Small intestine (tissue), 7 donors: ENCODE measurements around the gene DGKH. TPM values are rescaled to one million over a fixed set of nuclear protein-coding genes. Genes with fewer than 3 reads are reported as not detected.
"Not testable (repeated sequence)": the region's sequence is repeated elsewhere in the genome, so short reads cannot be mapped to it uniquely, and the experiment has no call there.

ENCODE experiments used
- DNase-seq, 2 donors: peaks; one replicate each; pipeline versions ENCODE4 v3.0.0 to v3.0.0-alpha.2; 2013
- FAIRE-seq: peaks from 2 replicates; lab custom pipeline; 2012; peaks lifted over from hg19 to GRCh38; lab: Jason Lieb, UNC
- H3K27ac ChIP-seq, 3 donors: one replicate each; pipeline ENCODE4 v1.5.1; 2013; ENCODE audit warnings: low read length in 2 of 3, mild to moderate bottlenecking in 2 of 3, control low read depth in 1 of 3, inconsistent platforms in 1 of 3, low read depth in 1 of 3, moderate library complexity in 1 of 3
- H3K27me3 ChIP-seq, 3 donors: one replicate each; pipeline ENCODE4 v1.6.1; 2013; ENCODE audit warnings: low read length in 3 of 3, inconsistent platforms in 1 of 3; ENCODE audit not compliant: control insufficient read depth in 3 of 3, insufficient read depth in 3 of 3
- H3K36me3 ChIP-seq, 3 donors: one replicate each; pipeline ENCODE4 v1.6.1; 2013; ENCODE audit warnings: low read length in 3 of 3, inconsistent platforms in 1 of 3, low read depth in 1 of 3, mild to moderate bottlenecking in 1 of 3, moderate library complexity in 1 of 3; ENCODE audit not compliant: control insufficient read depth in 3 of 3, insufficient read depth in 2 of 3
- H3K4me1 ChIP-seq, 3 donors: one replicate each; pipeline ENCODE4 v1.6.1; 2013; ENCODE audit warnings: low read length in 2 of 3, inconsistent platforms in 1 of 3, low read depth in 1 of 3, mild to moderate bottlenecking in 1 of 3, moderate library complexity in 1 of 3; ENCODE audit not compliant: control insufficient read depth in 3 of 3, insufficient read depth in 2 of 3
- H3K4me3 ChIP-seq, 3 donors: one replicate each; pipeline ENCODE4 v1.5.1; 2013; ENCODE audit warnings: low read length in 3 of 3, control low read depth in 1 of 3, inconsistent platforms in 1 of 3, low read depth in 1 of 3, mild to moderate bottlenecking in 1 of 3, moderate library complexity in 1 of 3
- H3K9me3 ChIP-seq, 2 donors: one replicate each; pipeline ENCODE4 v1.6.1; 2013; ENCODE audit warnings: low read depth in 1 of 2, low read length in 1 of 2; ENCODE audit not compliant: control insufficient read depth in 2 of 2, insufficient read depth in 1 of 2
- whole genome bisulfite sequencing, 3 donors: extraction: QIAGEN DNeasy Blood & Tissue Kit; methylation state at CpG; one replicate each; pipeline ENCODE4 v1.1.7; 2013; 5-methylcytosine and 5-hydroxymethylcytosine counted together
- polyA plus RNA-seq, 4 donors: library from polyadenylated mRNA; stranded (reverse) in 3 of 4; unstranded in 1 of 4; fragments of 200-250 nt in 3 of 4; fragments of 120-200 nt in 1 of 4; gene quantifications; one replicate each; pipeline versions ENCODE4 v1.2.1 to v1.2.3, GENCODE V29; 2013
- donor health status: healthy with polysubstance abuse.
- donor health status: control.
- donor health status: control.
- donor health status: Bipolar disorder and iron deficiency.
- donor health status: healthy.

Gene DGKH
- polyA plus RNA-seq, 4 donors: 0.45 to 4.5 (median 2.0) TPM

DNA sequence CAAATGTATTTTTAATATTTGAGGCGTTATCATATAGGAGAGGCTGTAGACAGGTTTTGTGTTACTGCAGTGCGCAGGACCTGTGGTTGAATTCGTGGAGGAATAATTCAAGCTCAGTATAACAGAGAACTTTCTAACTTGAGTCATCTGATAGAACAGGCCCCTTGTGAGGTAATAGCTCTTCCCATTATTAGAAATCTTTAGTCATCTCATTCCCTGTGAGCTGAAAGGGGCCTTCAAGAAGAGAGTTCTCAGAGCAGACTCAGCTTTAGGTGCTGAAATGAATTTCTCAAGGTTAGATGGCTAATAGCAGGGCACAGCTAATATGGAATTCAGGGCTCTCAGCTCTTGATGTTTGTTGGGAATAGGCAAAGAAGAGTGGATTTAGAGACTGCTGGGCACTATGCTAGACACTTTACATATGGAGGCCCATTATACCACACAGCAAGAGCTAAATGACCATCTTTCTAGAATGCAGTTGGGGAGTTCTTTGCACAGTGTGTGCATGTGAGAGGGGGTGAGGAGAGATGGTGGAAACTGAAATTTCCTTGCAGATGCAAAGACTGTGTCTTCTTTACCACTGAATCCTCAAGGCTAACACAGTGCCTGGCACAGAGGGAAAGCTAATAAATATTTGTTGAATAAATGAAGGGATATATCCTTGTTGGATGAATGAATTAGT is 89.5 kb downstream of the DGKH start:
- 88 to 96% (median 88%) methylated on average over 3 of the region's 3 CpGs for WGBS, 3 donors
- no peak for FAIRE-seq
- H3K27ac ChIP-seq: no peak overlapping the region
- H3K36me3 ChIP-seq: no peaks in the 10 kb centered on the region
- no peaks in the 10 kb centered on the region for H3K27me3 ChIP-seq
- H3K4me3 ChIP-seq: no peak overlapping the region
- no peaks in the 10 kb centered on the region for H3K4me1 ChIP-seq
- DNase-seq: no peak
- no peaks in the 10 kb centered on the region for H3K9me3 ChIP-seq

- 73 to 89% (median 86%) methylated on average over 2 of the region's 2 CpGs for WGBS, 3 donors
- Histone ChIP-seq H3K4me3 (no peak overlapping the region), H3K9me3 (no peaks in the 10 kb centered on the region), H3K27ac (no peak overlapping the region), H3K4me1 (no peaks in the 10 kb centered on the region), H3K36me3 (no peaks in the 10 kb centered on the region), H3K27me3 (no peaks in the 10 kb centered on the region)
- no peak for DNase-seq
- FAIRE-seq: no peak
These were observed 92.0 kb downstream of the DGKH start for GRCh38 chr13:42140494-42140893.

- not testable (repeated sequence) for H3K4me1 ChIP-seq, DNase-seq, H3K9me3 ChIP-seq, H3K27ac ChIP-seq, H3K36me3 ChIP-seq, FAIRE-seq, H3K4me3 ChIP-seq, H3K27me3 ChIP-seq
- WGBS, 3 donors: 92 to 98% (median 96%) methylated on average over 2 of the region's 2 CpGs
These were observed 92.6 kb downstream of the DGKH start for GRCh38 chr13:42141052-42141451.

GRCh38 chr13:42146359-42146758 is 97.9 kb downstream of the DGKH start:
- no peak overlapping the region for H3K27ac ChIP-seq
- no peaks in the 10 kb centered on the region for H3K27me3 ChIP-seq
- 89 to 91% (median 89%) methylated on average over 2 of the region's 2 CpGs for WGBS, 3 donors
- no peaks in the 10 kb centered on the region for H3K36me3 ChIP-seq
- FAIRE-seq: no peak
- no peaks in the 10 kb centered on the region for H3K9me3 ChIP-seq
- no peak overlapping the region for H3K4me3 ChIP-seq
- H3K4me1 ChIP-seq: no peaks in the 10 kb centered on the region
- DNase-seq: no peak

DNA sequence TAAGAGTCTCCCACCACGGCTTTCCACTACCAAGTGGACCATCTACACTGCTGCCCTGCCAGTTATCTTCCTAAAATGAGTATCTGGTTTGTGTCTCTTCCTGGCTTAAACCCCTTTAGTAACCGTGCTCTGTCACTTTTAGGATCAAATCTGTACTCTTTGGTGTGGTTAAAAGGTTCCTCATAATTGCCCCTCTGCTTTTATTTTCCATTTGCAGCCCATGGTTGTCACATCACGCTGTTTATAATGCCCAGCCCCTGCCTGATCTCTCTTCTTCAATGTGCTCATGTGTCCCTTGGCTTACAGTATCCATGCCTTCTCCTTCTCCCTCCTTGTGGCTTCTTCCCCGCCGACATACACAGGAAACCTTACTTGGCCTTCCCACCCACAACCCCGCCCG is 100.1 kb downstream of the DGKH start:
- Histone ChIP-seq H3K9me3 (no peaks in the 10 kb centered on the region), H3K27ac (no peak overlapping the region), H3K4me1 (no peaks in the 10 kb centered on the region), H3K36me3 (no peaks in the 10 kb centered on the region), H3K27me3 (no peaks in the 10 kb centered on the region), H3K4me3 (no peak overlapping the region)
- no peak for DNase-seq
- FAIRE-seq: no peak
- 76 to 89% (median 82%) methylated on average over 7 of the region's 7 CpGs for WGBS, 3 donors

DNA sequence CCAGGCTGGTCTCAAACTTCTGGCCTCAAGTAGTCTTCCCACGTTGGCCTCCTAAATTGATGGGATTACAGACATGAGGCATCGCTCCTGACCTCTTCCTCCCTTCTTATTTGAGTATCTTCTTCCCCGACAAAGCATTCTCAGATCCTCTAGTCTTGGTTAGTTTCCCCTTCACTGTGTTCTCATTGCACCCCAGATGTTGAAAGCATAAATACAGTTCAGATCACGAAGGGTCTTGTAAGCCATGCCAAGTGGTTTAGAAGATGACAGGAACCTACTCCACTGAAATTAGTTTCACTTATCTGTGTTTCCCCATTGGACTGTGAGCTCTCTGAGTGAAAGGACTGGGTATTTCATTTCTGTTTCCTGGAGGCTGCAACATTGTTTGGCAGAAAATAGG is 100.7 kb downstream of the DGKH start:
- WGBS, 3 donors: 80 to 88% (median 85%) methylated on average over 4 of the region's 4 CpGs
- H3K27me3 ChIP-seq: no peaks in the 10 kb centered on the region
- no peak for DNase-seq

DNA sequence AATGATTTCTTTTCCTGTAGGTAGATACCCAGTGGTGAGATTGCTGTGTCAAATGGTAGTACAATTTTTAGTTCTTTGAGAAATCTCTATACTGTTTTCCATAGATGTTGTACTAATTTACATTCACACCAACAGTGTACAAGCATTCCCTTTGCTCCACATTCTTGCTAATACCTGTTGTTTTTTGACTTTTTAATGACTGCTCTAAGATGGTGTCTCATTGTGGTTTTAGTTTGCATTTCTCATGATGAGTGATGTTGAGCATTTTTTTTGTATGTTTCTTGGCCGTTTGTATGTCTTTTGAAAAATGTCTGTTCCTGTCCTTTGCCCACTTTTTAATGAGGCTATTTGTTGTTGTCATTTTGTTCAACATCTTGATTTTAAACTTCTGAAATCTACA is 103.3 kb downstream of the DGKH start:
- Histone ChIP-seq H3K36me3 (peaks cover 0 to 6% (median 0%) of the 10 kb centered on the region in 3 donors), H3K4me3 (no peak overlapping the region), H3K27ac (no peak overlapping the region), H3K27me3 (no peaks in the 10 kb centered on the region), H3K9me3 (no peaks in the 10 kb centered on the region), H3K4me1 (no peaks in the 10 kb centered on the region)
- WGBS, 3 donors: 60 to 88% (median 73%) methylated on average over 1 of the region's 1 CpG
- FAIRE-seq (no peak), DNase-seq (no peak)

More for the DNA sequence above, 100.7 kb downstream of the DGKH start:
- Histone ChIP-seq H3K4me3 (no peak overlapping the region), H3K36me3 (no peaks in the 10 kb centered on the region), H3K4me1 (no peaks in the 10 kb centered on the region), H3K27ac (no peak overlapping the region), H3K9me3 (no peaks in the 10 kb centered on the region)
- FAIRE-seq: no peak

GRCh38 chr13:42152495-42152894 is 104.0 kb downstream of the DGKH start:
- H3K36me3 ChIP-seq: peaks cover 0 to 8% (median 0%) of the 10 kb centered on the region in 3 donors
- no peak for DNase-seq
- H3K27me3 ChIP-seq: no peaks in the 10 kb centered on the region
- no peak overlapping the region for H3K27ac ChIP-seq
- no peaks in the 10 kb centered on the region for H3K9me3 ChIP-seq
- WGBS, 3 donors: 90 to 95% (median 95%) methylated on average over 4 of the region's 4 CpGs
- no peak overlapping the region for H3K4me3 ChIP-seq
- no peaks in the 10 kb centered on the region for H3K4me1 ChIP-seq
- FAIRE-seq: no peak
